H9 (cell line): Measurements from ENCODE around the gene MITF. TPM values are rescaled to one million over a fixed set of nuclear protein-coding genes. Genes with fewer than 3 reads are reported as not detected.

ENCODE experiments used
- DNase-seq: peaks from one replicate; pipeline ENCODE4 v3.0.0-alpha.2; 2017
- H2AFZ ChIP-seq: one replicate; pipeline ENCODE4 v1.6.1; 2013; ENCODE audit warnings: mild to moderate bottlenecking, low read length, control low read depth, moderate library complexity
- H2AK5ac ChIP-seq: 2 replicates; pipeline ENCODE4 v1.6.1; 2013; ENCODE audit warnings: low read length, control low read depth, mixed read lengths; ENCODE audit not compliant: insufficient read length
- H2BK120ac ChIP-seq: one replicate; pipeline ENCODE4 v1.6.1; 2013; ENCODE audit warnings: low read depth, mild to moderate bottlenecking, low read length, control low read depth, inconsistent platforms; ENCODE audit not compliant: poor library complexity, severe bottlenecking
- H2BK12ac ChIP-seq: 2 replicates; pipeline ENCODE4 v1.6.1; 2013; ENCODE audit warnings: low read length, control low read depth, mixed read lengths, low read depth; ENCODE audit not compliant: insufficient read length
- H2BK15ac ChIP-seq: 2 replicates; pipeline ENCODE4 v1.6.1; 2013; ENCODE audit warnings: low read depth, low read length, control low read depth
- H2BK20ac ChIP-seq: one replicate; pipeline ENCODE4 v1.6.1; 2013; ENCODE audit warnings: low read depth, mild to moderate bottlenecking, low read length, control low read depth, inconsistent platforms; ENCODE audit not compliant: poor library complexity, severe bottlenecking
- H2BK5ac ChIP-seq: 2 replicates; pipeline ENCODE4 v1.6.1; 2013; ENCODE audit warnings: low read length, control low read depth, mixed read lengths; ENCODE audit not compliant: insufficient read length
- H3K14ac ChIP-seq: 2 replicates; pipeline ENCODE4 v1.6.1; 2013; ENCODE audit warnings: low read length, control low read depth; ENCODE audit not compliant: insufficient read depth
- H3K18ac ChIP-seq: 2 replicates; pipeline ENCODE4 v1.6.1; 2013; ENCODE audit warnings: low read depth, mild to moderate bottlenecking, mixed read lengths, low read length, control low read depth; ENCODE audit not compliant: insufficient read length
- H3K23ac ChIP-seq: 2 replicates; pipeline ENCODE4 v1.6.1; 2013; ENCODE audit warnings: low read length, control low read depth, mixed read lengths, low read depth; ENCODE audit not compliant: insufficient read length
- H3K23me2 ChIP-seq: 2 replicates; pipeline ENCODE4 v1.6.1; 2013; ENCODE audit warnings: low read depth, mild to moderate bottlenecking, mixed read lengths, low read length, control low read depth; ENCODE audit not compliant: insufficient read length, poor library complexity, severe bottlenecking
- H3K27ac ChIP-seq: 2 replicates; pipeline ENCODE4 v1.5.1; 2013; ENCODE audit warnings: low read length, control low read depth, mixed read lengths, low read depth; ENCODE audit not compliant: insufficient read length
- H3K27me3 ChIP-seq: 2 replicates; pipeline ENCODE4 v1.6.1; 2013; ENCODE audit warnings: low read length, control low read depth, inconsistent platforms; ENCODE audit not compliant: insufficient read depth
- H3K4ac ChIP-seq: 2 replicates; pipeline ENCODE4 v1.6.1; 2013; ENCODE audit warnings: low read depth, mild to moderate bottlenecking, control low read depth, inconsistent platforms, low read length, moderate library complexity
- H3K4me1 ChIP-seq: 2 replicates; pipeline ENCODE4 v1.6.1; 2013; ENCODE audit warnings: low read length, control low read depth, inconsistent platforms; ENCODE audit not compliant: insufficient read depth
- H3K4me2 ChIP-seq: 2 replicates; pipeline ENCODE4 v1.6.1; 2013; ENCODE audit warnings: low read length, control low read depth, mixed read lengths; ENCODE audit not compliant: insufficient read length, insufficient read depth
- H3K56ac ChIP-seq: 2 replicates; pipeline ENCODE4 v1.6.1; 2013; ENCODE audit warnings: low read depth, mild to moderate bottlenecking, mixed read lengths, low read length, control low read depth; ENCODE audit not compliant: insufficient read length
- H3K79me1 ChIP-seq: 2 replicates; pipeline ENCODE4 v1.6.1; 2013; ENCODE audit warnings: low read depth, mild to moderate bottlenecking, moderate library complexity, low read length, control low read depth, inconsistent platforms; ENCODE audit not compliant: insufficient read depth, poor library complexity, severe bottlenecking
- H3K79me2 ChIP-seq: 2 replicates; pipeline ENCODE4 v1.6.1; 2013; ENCODE audit warnings: low read length, control low read depth, inconsistent platforms; ENCODE audit not compliant: insufficient read depth
- H3K9ac ChIP-seq: 2 replicates; pipeline ENCODE4 v1.6.1; 2013; ENCODE audit warnings: low read length, control low read depth, mixed read lengths; ENCODE audit not compliant: insufficient read length; ENCODE audit errors: extremely low read depth
- H3K9me3 ChIP-seq: one replicate; pipeline ENCODE4 v1.6.1; 2013; ENCODE audit warnings: low read depth, low read length, inconsistent platforms; ENCODE audit not compliant: control insufficient read depth
- H3T11ph ChIP-seq: one replicate; pipeline ENCODE4 v1.6.1; 2013; ENCODE audit warnings: mild to moderate bottlenecking, low read length, control low read depth, inconsistent platforms
- H4K20me1 ChIP-seq: one replicate; pipeline ENCODE4 v1.6.1; 2013; ENCODE audit not compliant: control insufficient read depth, insufficient read length, insufficient read depth
- H4K5ac ChIP-seq: 2 replicates; pipeline ENCODE4 v1.6.1; 2013; ENCODE audit warnings: low read depth, mild to moderate bottlenecking, mixed read lengths, low read length, control low read depth; ENCODE audit not compliant: insufficient read length
- H4K8ac ChIP-seq: replicated peaks from 2 replicates; pipeline ENCODE4 v1.6.1; 2013; ENCODE audit warnings: low read length, control low read depth, mixed read lengths, low read depth; ENCODE audit not compliant: insufficient read length
- H4K91ac ChIP-seq: 2 replicates; pipeline ENCODE4 v1.6.1; 2013; ENCODE audit warnings: low read depth, mild to moderate bottlenecking, moderate library complexity, mixed read lengths, low read length, control low read depth; ENCODE audit not compliant: insufficient read length
- H3K27ac Mint-ChIP-seq, 3 experiments: 2 replicates in 2 of 3; 3 replicates in 1 of 3; pipeline ENCODE4 v1.8.0; 2020 to 2021; ENCODE audit warnings: mixed read lengths in 3 of 3, mild to moderate bottlenecking in 1 of 3, moderate library complexity in 1 of 3
- H3K27me3 Mint-ChIP-seq: 2 replicates; pipeline ENCODE4 v1.8.0; 2021; ENCODE audit warnings: low read depth, mild to moderate bottlenecking, moderate library complexity, mixed read lengths
- H3K36me3 Mint-ChIP-seq, 3 experiments: 2 replicates in 2 of 3; 3 replicates in 1 of 3; pipeline ENCODE4 v1.8.0; 2020 to 2021; ENCODE audit warnings: low read depth in 3 of 3, mixed read lengths in 3 of 3; ENCODE audit not compliant: insufficient read depth in 1 of 3
- H3K4me1 Mint-ChIP-seq, 2 experiments: 2 replicates each; pipeline ENCODE4 v1.8.0; 2020; ENCODE audit warnings: mixed read lengths in 2 of 2
- H3K4me3 Mint-ChIP-seq, 2 experiments: 2 replicates in 1 of 2; 3 replicates in 1 of 2; pipeline ENCODE4 v1.8.0; 2020 to 2021; ENCODE audit warnings: mild to moderate bottlenecking in 2 of 2, mixed read lengths in 2 of 2, moderate library complexity in 1 of 2
- H3K9me3 Mint-ChIP-seq, 2 experiments: 2 replicates in 1 of 2; 3 replicates in 1 of 2; pipeline ENCODE4 v1.8.0; 2020; ENCODE audit warnings: mild to moderate bottlenecking in 2 of 2, mixed read lengths in 2 of 2, moderate library complexity in 1 of 2
- CTCF ChIP-seq: fragments of 200-600 bp; sonication (generic); conservative IDR thresholded peaks from 3 replicates; pipeline ENCODE4 v1.8.0; 2021; ENCODE audit warnings: antibody characterized with exemption, mild to moderate bottlenecking
- WGBS: extraction: QIAGEN DNeasy Blood & Tissue Kit; methylation state at CpG from one replicate; pipeline ENCODE4 v1.1.7; 2013; ENCODE audit warnings: missing lambda C conversion rate, low lambda C conversion rate, mixed read lengths; ENCODE audit not compliant: insufficient read length; ENCODE audit errors: extremely low coverage; 5-methylcytosine and 5-hydroxymethylcytosine counted together
- total RNA-seq: library from RNA; stranded (reverse); gene quantifications from 2 replicates; pipeline ENCODE4 v1.2.1, GENCODE V29; 2021

Gene MITF
- total RNA-seq, 1 experiment from 2014 or later = 0.81 TPM

DNA sequence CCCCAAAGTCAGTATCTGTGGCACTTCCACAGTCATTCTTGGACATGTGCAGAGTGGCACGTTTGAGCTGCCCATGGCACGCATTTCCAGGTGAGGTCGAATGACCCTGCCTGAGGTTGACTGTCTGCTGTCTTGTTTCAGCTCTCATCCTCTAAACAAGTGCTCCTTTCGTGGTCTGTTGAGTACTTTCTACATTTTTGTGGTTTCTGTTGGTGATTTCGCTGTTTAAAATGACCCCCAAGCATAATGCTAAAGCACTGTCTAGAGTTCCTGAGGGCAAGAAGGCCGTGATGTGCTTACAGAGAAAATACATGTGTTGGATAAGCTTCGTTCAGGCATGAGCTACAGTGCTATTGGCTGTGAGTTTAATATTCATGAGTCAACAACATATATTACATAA is 220.3 kb downstream of the MITF start:
- Histone ChIP-seq H4K8ac (no peak overlapping the region), H3K79me2 (no peaks in the 10 kb centered on the region), H3K9me3 (no peaks in the 10 kb centered on the region), H4K20me1 (no peaks in the 10 kb centered on the region), H2BK20ac (no peak overlapping the region), H3K14ac (no peak overlapping the region), H3K4me1 (no peaks in the 10 kb centered on the region), H2BK15ac (no peak overlapping the region), H3K23me2 (peaks cover 2% of the 10 kb centered on the region), H2AFZ (no peak overlapping the region), H3K9ac (no peak overlapping the region), H3T11ph (no peak overlapping the region), H2BK5ac (no peak overlapping the region), H3K56ac (no peak overlapping the region), H3K27me3 (no peaks in the 10 kb centered on the region), H3K18ac (no peak overlapping the region), H3K4me2 (no peak overlapping the region), H2BK120ac (no peak overlapping the region), H3K23ac (no peak overlapping the region), H4K91ac (no peak overlapping the region), H3K4ac (no peak overlapping the region), H2AK5ac (no peak overlapping the region), H3K79me1 (no peaks in the 10 kb centered on the region), H3K27ac (no peak overlapping the region), H4K5ac (no peak overlapping the region), H2BK12ac (no peak overlapping the region)
- no peaks in the 10 kb centered on the region for H3K9me3 Mint-ChIP-seq
- no peak for TF ChIP-seq CTCF
- no CpG with 5 or more reads among the region's 7 CpGs for WGBS
- no peak overlapping the region for H3K27ac Mint-ChIP-seq
- no peaks in the 10 kb centered on the region for H3K27me3 Mint-ChIP-seq
- H3K36me3 Mint-ChIP-seq = no peaks in the 10 kb centered on the region
- no peaks in the 10 kb centered on the region for H3K4me1 Mint-ChIP-seq
- H3K4me3 Mint-ChIP-seq = no peak overlapping the region
- no peak for DNase-seq
